22Rv1 (cell line): ENCODE measurements around the gene DDHD1.

Experiments
- H3K27ac ChIP-seq: fragments of 450-650 bp; 2 replicates; pipeline ENCODE4 v1.5.1; 2017
- ZFX ChIP-seq: fragments of 450-650 bp; IDR thresholded peaks from 2 replicates; pipeline ENCODE4 v1.6.1; 2017; ENCODE audit warnings: antibody characterized with exemption, borderline replicate concordance
- TF ChIP-seq, protein P1 (sequence below): fragments of 450-650 bp; IDR thresholded peaks from 2 replicates; pipeline ENCODE4 v1.5.1; 2017; ENCODE audit warnings: mild to moderate bottlenecking

Gene DDHD1

DNA sequence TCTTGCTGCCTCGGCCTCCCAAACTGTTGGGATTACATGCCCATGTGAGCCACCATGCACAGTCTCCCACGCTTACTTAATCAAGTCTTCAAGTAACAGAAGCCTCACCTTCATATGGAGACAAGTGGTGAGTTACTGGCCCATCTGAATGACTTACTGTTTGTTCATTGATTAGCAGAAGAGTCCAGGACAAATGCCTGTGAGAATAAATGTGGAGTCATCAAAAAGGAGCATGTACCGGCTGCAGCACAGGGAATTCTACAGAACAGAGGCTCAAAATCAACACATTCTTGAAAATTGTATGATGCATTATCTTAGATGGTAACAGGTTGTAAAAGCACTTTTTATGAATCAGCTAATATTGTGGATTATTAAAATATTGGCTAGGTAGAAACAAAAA, 129.8 kb downstream of the DDHD1 start:
- H3K27ac ChIP-seq = no peak overlapping the region
- no peak for TF ChIP-seq ZFX
- TF ChIP-seq, protein P1, sequence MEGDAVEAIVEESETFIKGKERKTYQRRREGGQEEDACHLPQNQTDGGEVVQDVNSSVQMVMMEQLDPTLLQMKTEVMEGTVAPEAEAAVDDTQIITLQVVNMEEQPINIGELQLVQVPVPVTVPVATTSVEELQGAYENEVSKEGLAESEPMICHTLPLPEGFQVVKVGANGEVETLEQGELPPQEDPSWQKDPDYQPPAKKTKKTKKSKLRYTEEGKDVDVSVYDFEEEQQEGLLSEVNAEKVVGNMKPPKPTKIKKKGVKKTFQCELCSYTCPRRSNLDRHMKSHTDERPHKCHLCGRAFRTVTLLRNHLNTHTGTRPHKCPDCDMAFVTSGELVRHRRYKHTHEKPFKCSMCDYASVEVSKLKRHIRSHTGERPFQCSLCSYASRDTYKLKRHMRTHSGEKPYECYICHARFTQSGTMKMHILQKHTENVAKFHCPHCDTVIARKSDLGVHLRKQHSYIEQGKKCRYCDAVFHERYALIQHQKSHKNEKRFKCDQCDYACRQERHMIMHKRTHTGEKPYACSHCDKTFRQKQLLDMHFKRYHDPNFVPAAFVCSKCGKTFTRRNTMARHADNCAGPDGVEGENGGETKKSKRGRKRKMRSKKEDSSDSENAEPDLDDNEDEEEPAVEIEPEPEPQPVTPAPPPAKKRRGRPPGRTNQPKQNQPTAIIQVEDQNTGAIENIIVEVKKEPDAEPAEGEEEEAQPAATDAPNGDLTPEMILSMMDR = no peak

DNA sequence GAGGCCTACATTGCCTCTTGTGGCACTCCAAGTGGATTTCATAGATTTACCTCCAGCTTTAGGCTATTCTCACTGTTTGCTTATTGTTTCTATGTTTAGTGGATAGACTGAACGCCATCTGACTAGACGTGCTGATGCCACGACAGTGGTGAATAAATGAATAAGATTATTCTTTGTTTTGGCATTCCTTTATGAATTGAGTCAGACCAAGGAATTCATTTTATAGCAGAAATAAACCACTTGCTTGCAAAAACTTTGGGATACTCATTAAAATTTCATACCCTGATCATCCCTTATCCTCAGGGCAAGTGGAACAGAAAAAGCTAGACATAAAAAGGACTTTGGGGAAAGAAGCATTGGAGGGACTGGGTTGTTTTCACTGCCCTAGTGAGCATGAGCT, 130.5 kb downstream of the DDHD1 start:
- no peak overlapping the region for H3K27ac ChIP-seq
- TF ChIP-seq, protein P1 = no peak
- TF ChIP-seq ZFX = no peak

DNA sequence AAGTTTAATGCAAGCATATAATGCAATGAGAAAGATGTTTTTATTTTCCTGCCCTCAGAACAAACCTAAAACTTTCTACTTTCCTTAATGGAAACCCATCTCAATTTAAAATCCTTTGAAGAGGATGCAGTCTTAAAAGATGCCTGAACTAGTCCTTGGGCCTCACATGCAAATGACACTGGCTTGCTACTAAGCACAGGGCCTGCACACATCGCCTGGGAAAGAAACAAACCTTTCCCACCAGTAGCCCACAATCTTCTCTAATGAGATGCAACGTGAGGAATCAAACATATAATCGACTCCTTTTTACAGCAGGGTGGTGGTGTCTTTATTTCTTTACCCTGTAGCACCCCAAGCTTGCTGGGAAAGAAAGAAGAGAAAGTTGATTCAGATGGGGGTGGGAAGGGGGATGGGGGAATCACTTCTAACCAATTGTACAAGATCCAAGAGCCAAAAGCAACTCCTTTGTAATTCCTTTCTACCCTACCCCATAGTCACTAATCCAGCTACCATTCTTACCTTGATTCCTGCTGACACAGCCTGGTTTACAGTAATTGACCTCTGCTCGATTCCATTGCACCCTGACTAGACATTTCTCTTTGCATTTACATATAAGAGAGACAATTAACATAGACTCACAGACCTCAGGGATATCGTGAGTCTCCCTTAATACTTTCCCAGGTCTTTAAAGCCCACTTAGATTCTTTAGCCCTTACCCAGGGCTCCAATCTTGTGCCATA, 132.8 kb downstream of the DDHD1 start:
- no peak overlapping the region for H3K27ac ChIP-seq
- no peak for TF ChIP-seq ZFX
- TF ChIP-seq, protein P1 = no peak

DNA sequence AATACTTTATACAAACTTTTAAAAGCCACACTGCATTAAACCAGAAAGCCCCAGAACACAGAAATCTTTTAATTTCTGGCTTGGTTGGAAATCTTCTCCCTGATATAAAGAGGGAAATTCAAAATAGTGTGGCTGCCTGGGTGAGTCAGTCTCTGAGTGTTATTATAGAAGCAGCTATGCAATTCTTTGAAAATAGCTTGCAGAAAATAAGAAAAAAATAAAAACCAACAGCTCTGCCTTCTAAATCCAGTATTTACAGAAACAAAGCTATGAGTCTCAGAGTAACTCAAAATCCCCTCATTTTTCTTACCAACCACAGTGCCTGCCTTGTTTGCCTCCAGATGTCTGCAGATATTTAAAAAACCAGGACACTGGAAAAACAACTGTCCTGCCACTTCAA, 133.7 kb downstream of the DDHD1 start:
- H3K27ac ChIP-seq = no peak overlapping the region
- TF ChIP-seq, protein P1 = no peak
- TF ChIP-seq ZFX = no peak

DNA sequence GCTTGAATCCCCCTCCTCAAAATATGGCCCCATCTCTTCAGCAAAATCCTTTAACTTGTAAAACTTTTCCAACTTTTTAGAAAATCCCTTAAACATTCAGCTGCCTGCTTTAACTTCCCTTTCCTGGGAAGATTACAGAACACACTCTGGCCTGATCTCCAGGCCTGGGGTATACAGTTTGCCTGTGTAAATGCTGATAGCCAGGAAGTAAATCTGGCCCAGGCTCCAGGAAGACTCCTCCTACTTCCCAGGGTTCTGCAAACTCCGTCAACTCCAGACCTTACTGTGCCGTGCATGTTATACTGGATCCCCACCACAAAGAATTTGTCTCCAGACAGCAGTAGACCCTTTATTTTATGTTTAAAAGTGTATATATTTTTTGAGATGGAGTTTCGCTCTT, 135.3 kb downstream of the DDHD1 start:
- TF ChIP-seq, protein P1 = no peak
- TF ChIP-seq ZFX = no peak
- H3K27ac ChIP-seq = no peak overlapping the region

DNA sequence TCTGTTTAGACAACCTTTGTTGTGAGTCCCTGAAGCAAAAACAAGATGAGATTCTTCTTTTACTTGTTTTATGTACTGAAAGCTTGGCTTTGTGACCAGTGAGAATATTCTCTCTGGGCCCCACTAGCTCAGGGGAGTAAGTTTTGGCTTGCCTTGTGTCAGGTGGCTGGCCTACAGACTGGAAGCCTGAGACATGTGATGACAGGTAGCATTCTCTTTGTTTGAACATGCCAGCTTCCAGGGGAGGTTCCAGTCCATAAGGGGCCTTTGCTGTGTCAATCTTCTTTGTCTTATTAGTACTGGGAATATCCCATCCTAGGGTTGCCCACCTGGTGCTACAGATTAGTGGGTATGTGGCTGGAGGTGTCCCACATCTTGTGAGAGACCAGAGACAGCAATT, 136.2 kb downstream of the DDHD1 start:
- no peak overlapping the region for H3K27ac ChIP-seq
- no peak for TF ChIP-seq ZFX
- TF ChIP-seq, protein P1 = no peak

DNA sequence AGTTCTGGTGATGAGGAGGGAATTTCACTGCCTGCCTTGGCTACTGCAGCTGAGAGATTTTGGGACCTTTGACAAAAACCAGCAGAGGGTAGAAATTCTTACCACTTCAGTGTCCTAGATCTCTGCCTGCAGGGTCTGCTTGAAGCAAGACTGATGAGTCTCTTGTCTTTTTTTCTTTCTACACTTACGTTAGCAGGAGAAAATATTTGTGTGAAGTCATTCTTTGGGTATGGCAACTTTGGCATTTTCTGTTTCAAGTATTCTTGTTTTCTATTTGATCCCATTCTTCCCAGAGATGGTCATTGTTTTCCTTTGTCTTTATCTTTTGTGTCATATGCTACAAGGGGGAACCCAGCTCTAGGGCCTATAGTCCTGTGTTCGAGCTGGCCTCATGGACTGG, 136.6 kb downstream of the DDHD1 start:
- H3K27ac ChIP-seq = no peak overlapping the region
- TF ChIP-seq, protein P1 = no peak
- no peak for TF ChIP-seq ZFX
